GM18858 (cell line): ENCODE results near the gene USP47.
A peak's percentile ranks its signal among the peaks of the same experiment; 100 is the strongest.

Source experiments
- ATAC-seq: cut with Tn5 transposase; IDR thresholded peaks from one replicate; pipeline ENCODE4 v1.9.1; 2021; ENCODE audit not compliant: unreplicated experiment

The USP47 gene

GRCh38 chr11:11865449-11865848 lies 23.7 kb downstream of the USP47 start:
- ATAC-seq, result no peak

GRCh38 chr11:11866203-11866602 lies 24.4 kb downstream of the USP47 start:
- no peak for ATAC-seq

- no peak for ATAC-seq
These were observed 25.9 kb downstream of the USP47 start for GRCh38 chr11:11867720-11868119.

GRCh38 chr11:11871991-11872401 lies 30.2 kb downstream of the USP47 start:
- ATAC-seq, result no peak

- ATAC-seq, result no peak
These were observed 34.7 kb downstream of the USP47 start for GRCh38 chr11:11876458-11876857.

GRCh38 chr11:11880179-11880578 lies 38.4 kb downstream of the USP47 start:
- ATAC-seq, result no peak

GRCh38 chr11:11882539-11882938 lies 40.8 kb downstream of the USP47 start:
- ATAC-seq, result no peak

GRCh38 chr11:11884351-11884750 lies 42.6 kb downstream of the USP47 start:
- no peak for ATAC-seq

GRCh38 chr11:11884774-11885481 lies 43.2 kb downstream of the USP47 start:
- peak; percentile 85 for ATAC-seq

GRCh38 chr11:11894486-11894885 lies 52.7 kb downstream of the USP47 start:
- ATAC-seq, result no peak

- ATAC-seq, result no peak
These were observed 53.9 kb downstream of the USP47 start for GRCh38 chr11:11895672-11896071.

GRCh38 chr11:11898648-11899047 lies 56.9 kb downstream of the USP47 start:
- no peak for ATAC-seq

- ATAC-seq, result no peak
These were observed 57.6 kb downstream of the USP47 start for GRCh38 chr11:11899401-11899800.

- no peak for ATAC-seq
These were observed 60.2 kb downstream of the USP47 start for GRCh38 chr11:11901929-11902328.

GRCh38 chr11:11909727-11910126 lies 68.0 kb downstream of the USP47 start:
- no peak for ATAC-seq

- ATAC-seq, result no peak
These were observed 68.8 kb downstream of the USP47 start for GRCh38 chr11:11910541-11910940.

- no peak for ATAC-seq
These were observed 71.6 kb downstream of the USP47 start for GRCh38 chr11:11913395-11913794.

GRCh38 chr11:11915625-11916024 lies 73.9 kb downstream of the USP47 start:
- ATAC-seq, result no peak

GRCh38 chr11:11916981-11917399 lies 75.2 kb downstream of the USP47 start:
- ATAC-seq, result no peak

GRCh38 chr11:11923828-11924227 lies 82.1 kb downstream of the USP47 start:
- no peak for ATAC-seq

- no peak for ATAC-seq
These were observed 88.1 kb downstream of the USP47 start for GRCh38 chr11:11929920-11930319.

- ATAC-seq, result no peak
These were observed 89.8 kb downstream of the USP47 start for GRCh38 chr11:11931461-11932055.

GRCh38 chr11:11935536-11935935 lies 93.8 kb downstream of the USP47 start:
- ATAC-seq, result no peak
